ENCODE data around the gene CDNF. TPM values are rescaled to one million over a fixed set of nuclear protein-coding genes. Genes with fewer than 3 reads are reported as not detected.

Gene CDNF
- total RNA-seq, 1 donor from 2014 or later = 0.32 TPM

- Mint-ChIP-seq H3K4me3 (ENCODE audit: unreplicated experiment) (no peak overlapping the region), H3K4me1 (ENCODE audit: low read depth) (no peaks in the 10 kb centered on the region), H3K36me3 (ENCODE audit: low read depth) (peaks cover 4% of the 10 kb centered on the region), H3K9me3 (ENCODE audit: low read depth) (peaks cover 2% of the 10 kb centered on the region), H3K27me3 (ENCODE audit: low read depth) (peaks cover 23% of the 10 kb centered on the region), H3K27ac (ENCODE audit: unreplicated experiment) (no peak overlapping the region)
- DNase-seq (ENCODE audit: low spot score) = no peak
- no peak for TF ChIP-seq CTCF (IDR thresholded peaks at IDR 0.05)
These were observed 36.1 kb downstream of the CDNF start for GRCh38 chr10:14801723-14802122.

- no peaks in the 10 kb centered on the region for H3K4me1 Mint-ChIP-seq (ENCODE audit: low read depth)
- DNase-seq (ENCODE audit: low spot score) = no peak
- no peak overlapping the region for H3K4me3 Mint-ChIP-seq (ENCODE audit: unreplicated experiment)
- TF ChIP-seq CTCF (IDR thresholded peaks at IDR 0.05) = no peak
- H3K27me3 Mint-ChIP-seq (ENCODE audit: low read depth) = peaks cover 23% of the 10 kb centered on the region
- H3K9me3 Mint-ChIP-seq (ENCODE audit: low read depth) = peaks cover 2% of the 10 kb centered on the region
- peaks cover 4% of the 10 kb centered on the region for H3K36me3 Mint-ChIP-seq (ENCODE audit: low read depth)
- H3K27ac Mint-ChIP-seq (ENCODE audit: unreplicated experiment) = no peak overlapping the region
These were observed 37.4 kb downstream of the CDNF start for GRCh38 chr10:14800397-14800796.

- Mint-ChIP-seq H3K27ac (ENCODE audit: unreplicated experiment) (no peak overlapping the region), H3K4me1 (ENCODE audit: low read depth) (no peaks in the 10 kb centered on the region), H3K27me3 (ENCODE audit: low read depth) (peaks cover 23% of the 10 kb centered on the region), H3K36me3 (ENCODE audit: low read depth) (peaks cover 4% of the 10 kb centered on the region), H3K9me3 (ENCODE audit: low read depth) (peaks cover 2% of the 10 kb centered on the region), H3K4me3 (ENCODE audit: unreplicated experiment) (no peak overlapping the region)
- DNase-seq (ENCODE audit: low spot score) = no peak
- no peak for TF ChIP-seq CTCF (IDR thresholded peaks at IDR 0.05)
These were observed 39.2 kb downstream of the CDNF start for GRCh38 chr10:14798636-14799035.

GRCh38 chr10:14787938-14788337, 49.9 kb downstream of the CDNF start:
- peaks cover 6% of the 10 kb centered on the region for H3K9me3 Mint-ChIP-seq (ENCODE audit: low read depth)

GRCh38 chr10:14784459-14785055, 53.3 kb downstream of the CDNF start:
- no peaks in the 10 kb centered on the region for H3K36me3 Mint-ChIP-seq (ENCODE audit: low read depth)

More at GRCh38 chr10:14787938-14788337, 49.9 kb downstream of the CDNF start:
- Mint-ChIP-seq H3K4me1 (ENCODE audit: low read depth) (no peaks in the 10 kb centered on the region), H3K27me3 (ENCODE audit: low read depth) (no peaks in the 10 kb centered on the region), H3K36me3 (ENCODE audit: low read depth) (no peaks in the 10 kb centered on the region), H3K4me3 (ENCODE audit: unreplicated experiment) (no peak overlapping the region), H3K27ac (ENCODE audit: unreplicated experiment) (no peak overlapping the region)
- no peak for DNase-seq (ENCODE audit: low spot score)
- no peak for TF ChIP-seq CTCF (IDR thresholded peaks at IDR 0.05)

More at GRCh38 chr10:14784459-14785055, 53.3 kb downstream of the CDNF start:
- Mint-ChIP-seq H3K27me3 (ENCODE audit: low read depth) (no peaks in the 10 kb centered on the region), H3K27ac (ENCODE audit: unreplicated experiment) (no peak overlapping the region), H3K4me3 (ENCODE audit: unreplicated experiment) (no peak overlapping the region), H3K4me1 (ENCODE audit: low read depth) (peaks cover 2% of the 10 kb centered on the region), H3K9me3 (ENCODE audit: low read depth) (peaks cover 6% of the 10 kb centered on the region)
- no peak for TF ChIP-seq CTCF (IDR thresholded peaks at IDR 0.05)
- DNase-seq (ENCODE audit: low spot score) = no peak
